Activated CD8-positive, alpha-beta memory T cell treated with anti-CD3 and anti-CD28 coated beads, Interleukin-2, amount 50 U/mL, for 48 hours (primary cell): Measurements from ENCODE around the gene BTG2.
"Not testable (repeated sequence)": the region's sequence is repeated elsewhere in the genome, so short reads cannot be mapped to it uniquely, and the experiment has no call there.

Experiments
- DNase-seq: peaks from one replicate; pipeline ENCODE4 v3.0.0-alpha.2; 2020

Gene BTG2

GRCh38 chr1:203296460-203297073 is 8.8 kb upstream of the BTG2 start:
- DNase-seq: no peak

GRCh38 chr1:203299169-203299568 is 6.2 kb upstream of the BTG2 start:
- DNase-seq: no peak

- DNase-seq: not testable (repeated sequence)
Measured at GRCh38 chr1:203299719-203300429, 5.4 kb upstream of the BTG2 start.

GRCh38 chr1:203300441-203301330 is 4.6 kb upstream of the BTG2 start:
- DNase-seq: no peak

GRCh38 chr1:203301331-203301668 is 4.0 kb upstream of the BTG2 start:
- DNase-seq: no peak

GRCh38 chr1:203302456-203302855 is 2.9 kb upstream of the BTG2 start:
- DNase-seq: no peak

GRCh38 chr1:203302894-203303293 is 2.4 kb upstream of the BTG2 start:
- DNase-seq: no peak

- DNase-seq: no peak
Measured at GRCh38 chr1:203304391-203304918, 864 bp upstream of the BTG2 start.

- DNase-seq: no peak
Measured at GRCh38 chr1:203305809-203306088, 430 bp downstream of the BTG2 start.

- no peak for DNase-seq
Measured at GRCh38 chr1:203306089-203306964, 1.0 kb downstream of the BTG2 start.

- DNase-seq: peak; percentile 79
Measured at GRCh38 chr1:203306965-203307541, 1.7 kb downstream of the BTG2 start.

GRCh38 chr1:203307641-203308126 is 2.4 kb downstream of the BTG2 start:
- DNase-seq: no peak

- DNase-seq: no peak
Measured at GRCh38 chr1:203308328-203308922, 3.1 kb downstream of the BTG2 start.

- DNase-seq: no peak
Measured at GRCh38 chr1:203308923-203309331, 3.6 kb downstream of the BTG2 start.

- no peak for DNase-seq
Measured at GRCh38 chr1:203311368-203312301, 6.3 kb downstream of the BTG2 start.

GRCh38 chr1:203314025-203314759 is 8.9 kb downstream of the BTG2 start:
- DNase-seq: not testable (repeated sequence)

GRCh38 chr1:203316626-203317093 is 11.3 kb downstream of the BTG2 start:
- DNase-seq: no peak

- no peak for DNase-seq
Measured at GRCh38 chr1:203317429-203318228, 12.3 kb downstream of the BTG2 start.

- no peak for DNase-seq
Measured at GRCh38 chr1:203318229-203318517, 12.9 kb downstream of the BTG2 start.
